ENCODE results near the gene WNT9B.
"Not testable (repeated sequence)": the region's sequence is repeated elsewhere in the genome, so short reads cannot be mapped to it uniquely, and the experiment has no call there.

The WNT9B gene

DNA sequence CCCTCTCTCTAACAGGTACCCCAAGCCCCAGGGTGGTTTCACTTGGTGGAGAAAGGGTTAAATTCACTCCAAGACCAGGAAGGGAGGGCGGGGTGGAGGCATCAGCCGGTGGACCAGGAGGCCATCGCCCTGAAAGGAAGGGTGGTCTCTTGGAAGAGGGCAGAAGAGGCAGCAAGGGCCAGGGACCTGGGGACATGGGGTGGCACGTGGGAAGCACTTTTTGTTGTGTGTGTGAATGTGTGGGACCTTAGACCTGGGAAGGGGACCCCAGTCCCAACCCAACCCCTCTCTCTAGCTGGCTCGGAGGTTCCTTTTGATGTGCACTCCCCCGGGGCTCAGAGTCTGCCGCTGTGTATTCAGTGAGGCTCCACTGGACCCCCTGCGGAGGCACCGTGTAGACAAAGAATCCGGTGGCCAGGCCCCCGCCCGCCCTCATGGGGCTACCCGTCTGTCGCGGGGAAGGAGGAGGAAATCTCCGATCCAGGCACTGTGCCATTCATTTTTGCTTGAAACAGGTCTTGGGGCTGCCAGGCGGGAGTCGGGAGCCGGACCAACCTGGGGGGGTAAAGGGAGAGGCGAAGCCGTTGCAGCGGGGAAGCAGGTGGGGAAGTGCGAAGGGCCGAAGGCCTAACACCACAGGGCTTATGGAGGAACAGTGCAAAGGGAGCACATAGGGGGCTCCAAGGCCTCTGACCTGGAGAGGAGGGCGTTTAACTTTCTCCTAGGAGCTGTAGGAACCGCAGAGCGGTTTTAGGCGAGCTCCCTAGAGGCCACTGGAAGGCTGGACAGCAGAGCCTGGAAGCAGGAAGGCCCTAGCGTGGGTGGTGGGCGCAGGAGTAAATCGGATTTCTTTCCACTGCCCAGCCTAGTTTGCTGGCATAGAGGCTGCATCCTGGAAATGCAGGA is 29.6 kb upstream of the WNT9B start:
- no peak for DNase-seq

DNA sequence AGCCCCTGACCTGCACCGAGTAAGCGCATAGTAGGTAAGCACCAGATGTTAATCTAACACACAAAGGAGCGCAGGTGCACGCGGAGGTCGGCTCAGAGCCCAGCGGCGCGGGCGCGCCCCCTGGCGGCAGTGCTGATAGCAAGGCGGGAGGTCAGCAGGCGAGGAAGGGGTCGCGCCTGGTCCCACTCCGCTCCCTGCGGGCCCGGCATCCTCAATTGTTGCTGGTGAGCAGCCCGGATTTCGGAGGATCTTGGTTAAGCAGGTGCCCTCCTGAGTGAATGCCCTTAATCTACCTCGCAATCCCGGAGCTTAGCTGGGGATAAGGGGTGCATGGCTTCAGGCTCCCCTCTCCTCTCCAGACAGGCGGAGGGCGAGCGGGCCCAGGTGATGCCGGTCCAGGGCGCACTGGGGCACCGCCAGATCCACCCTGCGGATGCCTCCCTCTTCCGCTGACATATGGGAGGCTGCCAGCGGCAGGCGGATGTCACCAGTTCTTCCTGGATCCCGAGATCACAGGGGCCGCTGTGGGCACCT is 28.9 kb upstream of the WNT9B start:
- peak; percentile 12 to 64 (median 34) for DNase-seq

DNA sequence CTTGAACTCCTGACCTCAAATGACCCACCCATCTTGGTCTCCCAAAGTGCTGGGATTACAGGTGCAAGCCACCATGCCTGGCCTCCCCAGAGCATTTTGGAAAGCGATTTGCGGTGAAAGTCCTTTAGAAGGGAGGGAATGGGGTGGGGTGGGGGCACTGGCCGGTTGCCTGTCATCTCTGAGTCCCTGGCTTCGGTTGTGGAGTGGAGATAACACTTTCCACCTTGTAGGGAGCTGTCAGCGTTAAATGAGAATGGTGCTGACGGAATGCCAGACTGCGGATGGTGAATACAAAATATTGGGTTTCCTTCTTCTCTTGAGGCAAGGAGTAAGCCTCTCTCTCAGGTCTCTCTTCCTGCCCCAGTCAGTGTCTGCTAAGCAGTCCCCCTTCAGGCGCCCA is 27.7 kb upstream of the WNT9B start:
- no peak for DNase-seq

DNA sequence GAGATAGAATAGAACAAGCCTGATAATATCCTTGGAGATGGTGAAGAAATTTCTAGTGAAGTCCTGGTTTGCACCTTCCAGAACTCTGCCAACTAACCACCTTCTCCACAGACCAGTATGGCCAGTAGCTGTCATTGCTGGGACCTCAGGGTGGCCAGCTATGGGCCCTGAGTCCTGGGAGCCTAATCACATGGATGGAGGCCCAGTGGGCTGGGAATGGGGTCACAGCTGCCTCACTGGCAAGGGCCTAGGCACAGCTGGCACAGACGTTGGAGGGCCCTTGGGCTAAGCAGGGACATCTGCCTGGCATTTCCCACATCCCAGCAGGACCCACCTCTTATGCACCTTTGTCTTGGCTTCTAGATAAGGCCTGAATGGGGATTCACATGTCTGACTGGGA is 25.3 kb upstream of the WNT9B start:
- DNase-seq: no peak

DNA sequence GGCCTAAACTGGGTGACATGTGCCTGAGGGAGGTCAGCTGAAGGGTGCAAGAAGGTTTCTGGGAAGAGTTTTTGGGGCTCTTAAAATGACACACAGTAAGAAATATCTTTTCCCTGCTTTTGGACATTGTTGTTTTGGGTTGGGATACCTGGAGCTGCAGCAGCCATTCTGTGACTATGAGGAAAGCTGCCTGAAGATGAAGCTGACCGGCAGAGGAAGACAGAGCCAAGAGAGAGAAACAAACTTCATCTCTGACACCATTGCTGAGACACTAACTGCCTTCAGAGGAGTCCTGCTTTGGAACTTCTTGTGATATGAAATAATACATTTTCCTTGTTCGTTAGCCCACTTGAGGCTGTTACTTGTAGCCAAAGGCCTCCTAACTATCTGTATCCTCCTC is 24.1 kb upstream of the WNT9B start:
- DNase-seq: no peak

DNA sequence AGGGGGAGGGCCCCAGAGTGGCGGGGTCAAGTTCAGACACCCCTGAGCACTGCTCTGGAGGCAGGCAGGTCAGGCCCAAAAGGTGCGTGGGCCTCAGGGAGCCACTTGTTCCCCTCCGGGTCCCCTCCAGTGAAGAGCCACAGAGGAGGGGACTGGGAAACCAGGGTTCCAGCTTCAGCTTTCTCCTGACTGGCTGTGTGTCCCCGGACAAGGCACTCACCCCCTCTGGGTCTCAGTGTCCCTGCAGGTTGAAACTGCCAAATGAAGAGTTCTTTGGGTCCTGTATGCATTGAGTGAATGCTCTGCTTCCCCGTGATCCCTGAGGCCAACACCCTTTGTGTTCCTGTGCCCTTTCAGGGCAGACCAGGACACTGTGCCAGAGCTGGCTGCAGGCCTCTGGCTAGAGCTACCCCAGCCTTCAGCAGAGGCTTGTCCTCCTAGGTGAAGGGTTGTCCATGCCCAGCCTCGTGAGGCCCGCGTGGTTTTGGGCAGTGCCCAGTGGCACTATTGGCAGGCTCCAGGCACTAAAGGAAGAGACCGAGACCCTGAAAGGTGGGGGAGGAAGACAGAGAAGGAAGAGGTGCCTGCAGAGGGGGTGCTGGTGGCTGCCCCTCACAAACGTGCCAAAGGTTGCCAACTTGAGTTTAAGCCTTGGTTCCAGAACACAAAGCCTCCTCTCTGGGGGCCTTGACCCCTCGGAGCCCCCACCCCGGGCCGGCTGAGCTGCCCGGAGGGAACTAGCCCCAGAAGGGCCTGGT is 19.6 kb upstream of the WNT9B start:
- no peak for DNase-seq

DNA sequence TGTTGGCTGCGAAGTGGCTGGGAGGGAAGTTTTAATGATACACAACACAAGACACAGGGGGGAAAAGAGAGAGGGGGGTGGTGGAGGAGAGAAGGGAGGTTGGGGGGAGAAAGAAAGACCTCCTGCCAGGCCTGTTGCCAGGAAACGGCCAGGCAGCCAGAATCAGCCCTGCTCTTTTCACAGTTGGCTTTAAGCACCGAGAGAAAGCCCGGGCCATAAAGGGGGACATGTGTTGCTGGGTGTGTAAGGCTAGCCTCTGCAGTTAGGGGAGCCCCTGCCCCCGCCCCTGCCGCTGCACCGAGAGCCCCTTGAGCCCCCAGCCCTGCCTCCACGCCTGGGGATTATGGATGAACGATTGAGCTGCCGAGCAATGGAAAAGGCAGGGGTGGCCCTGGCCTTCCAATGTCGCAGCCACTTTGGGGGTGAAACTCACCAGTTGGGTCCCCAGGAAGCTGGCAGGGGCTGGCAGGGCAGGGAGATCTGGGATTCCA is 19.0 kb upstream of the WNT9B start:
- DNase-seq: no peak

DNA sequence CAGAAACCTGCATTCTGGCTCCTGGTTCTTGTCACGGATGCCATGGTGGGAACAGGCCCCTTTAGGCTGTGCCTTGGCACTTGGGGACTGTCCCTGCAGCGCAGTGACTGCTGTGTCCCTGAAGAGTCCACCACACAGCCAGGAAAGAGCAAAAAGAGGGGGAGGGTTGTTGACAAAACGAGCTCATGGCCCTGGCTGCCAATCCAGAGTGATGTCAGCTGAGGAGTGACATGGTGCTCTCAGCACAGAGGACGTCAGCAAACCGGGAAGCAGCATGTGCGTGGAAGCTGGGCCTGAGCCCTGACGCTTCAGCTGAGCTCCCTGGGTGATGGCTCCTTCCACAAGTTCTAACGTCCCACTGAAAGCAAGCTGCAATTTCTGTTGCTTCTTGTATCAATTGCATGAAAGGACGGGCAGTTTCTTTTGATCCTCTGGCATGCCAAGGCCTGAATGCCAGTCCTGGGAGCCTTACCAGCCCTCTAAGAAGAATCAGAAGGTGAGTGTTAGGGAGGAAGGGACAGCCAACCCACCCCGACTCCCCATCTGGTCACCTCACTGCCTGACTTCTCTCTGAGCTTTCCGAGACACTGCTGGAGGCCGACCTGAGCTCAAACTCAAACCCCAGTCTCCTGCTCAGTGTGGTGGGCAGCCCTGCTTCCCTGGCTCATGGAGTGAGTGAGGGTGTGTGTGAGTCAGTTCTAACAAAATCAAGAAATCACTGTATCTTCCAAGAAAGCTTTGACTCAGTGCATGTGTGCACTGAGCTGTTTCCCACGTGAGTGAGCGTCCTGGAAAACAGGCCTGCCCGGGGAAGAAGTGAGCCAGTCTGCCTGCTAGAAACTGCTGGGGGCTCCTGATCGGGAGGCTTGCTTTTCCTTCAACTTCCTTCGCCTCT is 18.2 kb upstream of the WNT9B start:
- no peak for DNase-seq

DNA sequence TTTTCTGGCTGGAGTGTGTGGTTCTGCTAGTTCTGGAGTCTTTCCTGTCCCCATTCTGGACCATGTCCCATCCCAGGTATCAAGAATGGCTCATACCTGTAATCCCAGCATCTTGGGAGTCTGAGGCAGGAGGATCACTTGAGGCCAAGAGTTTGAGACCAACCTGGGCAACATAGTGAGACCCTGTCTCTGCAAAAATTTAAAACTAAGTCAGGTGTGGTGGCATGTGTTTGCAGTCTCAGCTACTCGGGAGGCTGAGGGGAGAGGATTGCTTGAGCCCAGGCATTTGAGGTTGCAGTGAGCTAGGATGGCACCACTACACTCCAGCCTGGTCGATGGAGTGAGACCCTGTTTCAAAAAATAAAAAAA is 17.6 kb upstream of the WNT9B start:
- no peak for DNase-seq

DNA sequence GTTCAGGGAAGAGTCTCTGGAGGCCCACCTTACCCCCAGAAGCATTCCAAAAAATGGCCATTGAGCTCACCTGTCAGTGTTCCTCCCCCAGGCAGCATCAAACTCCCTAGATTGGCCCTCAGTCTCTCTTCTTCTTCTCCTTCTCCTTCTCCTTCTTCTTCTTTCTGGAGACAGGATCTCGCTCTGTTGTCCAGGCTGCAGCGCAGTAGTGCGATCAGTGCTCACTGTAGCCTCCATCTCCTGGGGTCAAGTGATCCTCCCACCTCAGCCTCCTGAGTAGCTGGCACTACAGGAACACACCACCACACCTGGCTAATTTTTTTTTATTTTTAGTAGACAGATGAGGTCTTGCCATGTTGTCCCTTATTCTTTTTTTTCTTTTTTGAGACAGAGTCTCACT is 16.5 kb upstream of the WNT9B start:
- no peak for DNase-seq

DNA sequence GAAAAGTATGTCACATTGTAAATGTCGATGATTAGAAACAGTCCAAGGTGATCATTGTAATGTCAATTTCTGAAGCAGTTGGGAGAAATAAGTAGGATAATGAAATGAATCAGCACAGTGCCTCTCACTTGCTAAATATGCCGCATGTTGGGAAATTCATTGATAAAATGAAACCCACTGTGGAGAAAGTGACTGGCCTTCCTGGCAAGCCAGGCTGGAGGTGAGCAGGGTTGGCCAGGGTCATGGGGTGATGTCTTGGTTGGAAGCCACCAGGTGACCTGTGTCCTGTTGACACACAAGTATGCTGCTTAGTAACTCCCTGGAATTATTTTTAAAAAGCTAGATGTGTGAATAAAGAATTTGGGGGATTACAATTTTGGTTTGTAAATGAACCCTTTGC is 14.9 kb upstream of the WNT9B start:
- DNase-seq: no peak

DNA sequence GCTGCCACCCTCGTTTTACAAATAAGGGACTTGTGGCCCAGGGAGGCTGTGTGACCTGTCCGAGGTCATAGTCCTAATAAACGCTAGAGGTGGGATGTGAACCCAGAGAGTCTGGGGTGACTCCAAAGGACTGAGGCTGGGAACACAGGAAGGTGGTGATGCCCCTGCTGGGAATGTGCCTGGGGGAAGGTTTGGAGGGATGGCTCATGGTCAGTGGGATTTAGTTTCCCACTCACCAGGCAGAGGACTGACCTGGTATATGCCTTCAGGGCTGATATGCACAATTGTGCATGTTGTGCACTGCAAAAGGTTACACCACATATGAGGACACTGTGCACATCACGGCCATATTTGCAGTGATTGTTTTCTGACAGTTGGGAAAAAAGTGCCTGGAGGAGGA is 13.9 kb upstream of the WNT9B start:
- no peak for DNase-seq

DNA sequence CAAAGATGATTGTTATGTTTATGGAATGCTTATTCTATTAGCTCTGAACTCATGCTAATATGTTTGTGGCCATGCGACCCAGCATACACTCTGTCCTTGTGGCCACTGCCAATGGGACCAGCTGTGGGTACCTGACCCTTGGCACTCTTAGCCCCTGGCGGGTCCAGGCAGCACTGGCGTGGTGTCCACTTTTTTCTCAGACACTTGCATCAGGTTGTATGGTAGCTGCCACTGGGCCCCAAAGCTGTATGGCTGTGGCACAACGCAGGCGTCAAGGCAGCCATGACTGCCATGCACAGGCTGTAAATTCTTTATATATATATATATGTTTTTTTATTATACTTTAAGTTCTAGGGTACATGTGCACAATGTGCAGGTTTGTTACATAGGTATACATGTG is 12.2 kb upstream of the WNT9B start:
- no peak for DNase-seq

DNA sequence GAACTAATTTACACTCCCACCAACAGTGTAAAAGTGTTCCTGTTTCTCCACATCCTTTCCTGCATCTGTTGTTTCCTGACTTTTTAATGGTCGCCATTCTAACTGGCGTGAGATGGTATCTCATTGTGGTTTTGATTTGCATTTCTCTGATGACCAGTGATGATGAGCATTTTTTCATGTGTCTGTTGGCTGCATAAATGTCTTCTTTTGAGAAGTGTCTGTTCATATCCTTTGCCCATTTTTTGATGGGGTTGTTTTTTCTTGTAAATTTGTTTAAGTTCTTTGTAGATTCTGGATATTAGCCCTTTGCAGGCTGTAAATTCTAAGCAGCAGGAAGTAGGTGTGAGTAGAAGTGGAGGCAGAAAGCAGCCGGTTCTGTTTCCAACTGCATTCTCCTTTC is 10.8 kb upstream of the WNT9B start:
- DNase-seq: not testable (repeated sequence)

DNA sequence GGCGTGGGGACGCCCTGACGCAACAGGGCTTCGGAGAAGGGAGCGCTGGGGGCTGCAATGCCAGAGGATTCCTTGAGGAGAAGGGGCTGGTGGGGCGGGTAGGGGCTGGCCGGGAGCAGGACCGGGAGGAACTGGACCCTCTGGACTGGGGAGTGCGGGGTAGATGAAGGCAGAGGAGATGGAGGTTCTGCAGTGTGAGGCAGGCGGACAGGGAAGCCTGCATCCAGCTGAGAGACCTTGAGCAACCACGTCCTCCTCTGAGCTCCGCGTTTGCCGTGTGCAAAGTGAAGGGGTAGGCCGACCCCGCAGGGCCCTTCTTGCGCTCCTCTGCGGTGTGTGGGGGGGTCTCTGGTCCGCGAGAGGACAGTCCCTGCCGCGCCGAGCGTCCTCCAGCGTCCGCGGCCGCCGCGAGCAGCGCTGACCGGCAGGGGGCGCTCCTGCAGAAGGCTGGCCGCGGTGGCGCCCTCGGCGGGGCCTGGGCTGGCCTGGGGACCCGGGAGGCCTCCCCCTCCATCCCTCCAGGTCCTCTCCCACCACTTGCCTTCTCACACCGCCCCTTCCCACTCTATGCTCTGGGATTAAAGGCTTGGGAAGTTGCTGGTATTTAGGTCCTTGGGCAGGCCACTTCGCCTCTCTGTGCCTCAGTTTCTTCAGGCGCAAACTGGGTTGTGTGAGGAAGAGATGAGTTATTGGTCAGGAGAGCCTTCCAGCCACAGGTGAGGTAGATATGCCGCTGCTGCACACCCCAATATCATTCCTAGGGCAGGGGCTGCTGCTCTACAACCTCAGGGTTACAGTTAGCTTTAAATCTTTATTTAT is 9.6 kb upstream of the WNT9B start:
- DNase-seq: peak; percentile 37 to 67 (median 50)

DNA sequence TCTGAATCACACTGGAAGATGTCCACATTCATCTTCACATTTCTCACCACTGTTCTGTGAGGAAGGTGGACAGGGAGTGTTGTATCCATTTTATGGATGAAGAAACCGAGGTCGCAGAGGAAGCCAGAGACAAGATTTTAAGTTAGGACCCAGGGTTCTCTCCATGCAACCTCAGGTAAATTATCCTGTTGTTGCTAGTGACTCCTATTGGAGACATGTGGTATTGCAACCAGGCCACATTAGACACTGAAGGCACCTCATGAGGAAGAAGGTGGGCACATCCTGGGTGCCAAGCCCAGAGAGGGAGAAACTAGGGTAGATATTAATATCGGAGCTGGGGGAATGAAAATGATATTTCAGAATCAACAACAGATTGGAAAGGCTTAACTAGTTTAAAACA is 8.5 kb upstream of the WNT9B start:
- DNase-seq: peak in 1 of 4 experiments; percentile 22

DNA sequence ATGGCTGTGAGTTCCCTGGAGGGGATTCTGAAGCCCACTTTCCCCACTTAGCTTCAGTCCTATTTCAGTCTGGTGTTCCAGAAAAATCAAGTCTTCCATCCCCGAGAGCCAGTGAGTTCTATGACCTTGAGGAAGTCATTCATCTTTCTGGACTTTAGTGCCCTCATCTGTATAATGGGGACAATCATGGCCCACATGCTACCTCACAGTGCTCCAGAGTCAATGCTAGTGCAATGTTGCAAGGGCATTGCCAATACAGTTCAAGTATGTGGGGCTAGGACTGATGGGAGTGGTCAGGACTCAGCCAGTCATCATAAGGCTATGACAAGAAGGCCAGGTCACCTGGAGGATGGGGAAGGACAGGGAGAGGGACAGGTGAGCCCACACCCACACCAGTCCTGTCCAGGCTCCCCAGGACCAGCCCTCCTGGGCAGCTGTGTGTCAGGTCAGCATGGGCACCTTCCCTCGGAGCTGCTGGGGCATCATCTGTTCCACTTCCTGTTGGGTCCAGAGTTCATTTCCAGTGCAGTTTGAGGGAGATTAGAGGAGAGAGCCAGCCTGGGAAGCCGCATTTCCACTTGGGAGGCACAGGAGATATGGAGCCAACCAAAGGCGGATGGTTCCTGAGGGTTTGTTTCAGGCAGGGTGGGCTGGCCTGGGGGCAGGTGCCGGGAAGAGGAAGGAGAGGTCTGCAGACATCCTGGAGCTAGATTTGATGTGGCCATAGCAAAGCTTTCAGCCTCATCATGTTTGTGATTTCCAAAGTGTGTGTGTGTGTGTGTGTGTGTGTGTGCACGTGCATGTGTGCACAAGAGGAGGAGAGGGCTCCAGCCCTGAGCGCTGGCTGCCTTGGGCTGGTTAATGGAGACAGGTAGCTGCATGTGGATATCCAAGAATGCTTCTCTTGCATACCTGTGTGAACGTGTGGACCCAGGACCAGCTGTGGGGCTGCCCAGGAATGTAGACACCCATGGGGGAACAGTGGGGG is 3.9 kb upstream of the WNT9B start:
- DNase-seq: no peak

DNA sequence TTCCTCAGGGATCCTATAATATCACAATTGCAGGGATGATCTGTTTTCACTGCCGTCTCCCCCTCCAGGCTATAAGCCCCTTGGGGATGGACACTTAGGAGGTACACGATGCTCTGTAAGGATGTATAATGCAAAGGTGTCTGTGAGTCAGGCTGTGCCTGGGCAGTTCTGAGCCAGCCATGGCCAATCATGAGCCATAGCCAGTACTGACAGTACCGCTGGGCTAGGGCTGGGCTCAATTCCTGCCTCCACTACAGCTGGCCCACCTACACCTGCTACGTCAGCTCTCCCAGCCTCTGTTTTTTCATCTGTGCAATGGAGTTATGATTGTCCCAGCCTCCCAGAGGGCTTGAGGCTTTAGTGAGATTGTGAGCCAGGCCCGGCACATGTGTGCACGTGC is 2.8 kb upstream of the WNT9B start:
- DNase-seq: no peak

DNA sequence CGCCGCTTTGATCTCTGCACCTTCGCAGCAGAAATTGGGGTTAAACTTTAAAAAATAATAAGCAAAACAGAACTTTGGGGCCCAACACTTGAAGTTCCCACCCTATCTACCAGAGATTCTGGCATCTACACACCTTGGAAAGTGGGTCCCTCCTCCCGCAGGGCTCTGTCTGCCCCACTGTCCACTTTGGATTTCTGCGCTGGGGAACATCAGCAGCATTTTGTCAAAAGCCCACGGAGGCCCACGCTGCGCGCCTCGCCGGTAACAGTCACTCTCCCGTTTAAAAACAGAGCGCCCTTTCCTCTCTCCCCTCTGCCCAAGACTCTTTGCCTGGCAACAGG is 725 bp upstream of the WNT9B start:
- no peak for DNase-seq

DNA sequence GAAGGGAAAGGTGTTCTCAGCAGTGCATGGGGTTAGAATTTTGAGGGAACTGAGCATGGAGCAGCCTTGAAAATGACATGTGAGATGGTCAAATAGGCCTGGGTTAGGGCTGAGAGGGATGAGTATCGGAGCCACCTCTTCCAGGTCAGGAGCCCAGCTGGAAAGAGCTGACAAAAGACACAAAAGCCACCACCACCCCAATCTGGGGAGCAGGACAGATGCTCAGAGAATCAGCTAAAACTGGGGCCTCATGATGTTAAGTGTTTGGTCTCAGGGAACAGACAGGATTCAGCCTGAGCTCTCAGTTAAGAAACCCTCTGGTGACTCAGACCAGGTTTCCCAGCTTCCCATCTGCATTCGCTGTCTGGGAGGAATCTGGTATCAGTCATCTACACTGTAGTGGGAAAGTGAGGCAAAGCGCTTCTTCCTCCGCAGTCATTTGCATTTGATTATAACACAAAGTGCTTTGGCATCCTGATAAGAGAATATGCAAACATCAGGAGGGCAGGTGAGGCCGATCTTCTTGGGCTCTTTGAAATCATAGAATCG is 2.6 kb downstream of the WNT9B start:
- no peak for DNase-seq

Data from suppressor macrophage (primary cell).